ENCODE data around the gene POLR2F.

The POLR2F gene

DNA sequence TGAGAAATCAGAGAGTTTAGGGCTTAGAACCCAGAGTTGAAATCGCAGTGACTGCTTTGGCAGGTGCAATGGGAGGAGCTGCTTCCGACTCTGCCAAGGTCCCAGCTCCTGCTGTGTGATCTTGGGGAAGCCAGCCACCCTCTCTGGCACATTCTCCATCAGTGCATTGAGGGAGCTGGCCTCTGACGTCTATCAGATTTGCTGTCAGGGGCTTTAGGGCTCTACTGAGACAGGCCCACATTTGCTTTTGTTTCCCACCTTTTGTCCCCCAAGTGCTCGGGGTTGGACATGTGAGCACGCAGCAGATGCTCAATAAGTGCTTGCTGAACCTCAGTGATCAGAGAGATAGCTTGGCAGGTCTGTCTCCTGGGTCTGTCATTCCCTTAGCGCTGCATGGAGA lies 41.5 kb downstream of the POLR2F start:
- no peak overlapping the region for H3K27ac ChIP-seq

GRCh38 chr22:37995460-37995859 lies 42.0 kb downstream of the POLR2F start:
- no peaks in the 10 kb centered on the region for H3K27me3 ChIP-seq
- no peaks in the 10 kb centered on the region for H3K36me3 ChIP-seq
- no peak for DNase-seq
- no peak overlapping the region for H3K4me3 ChIP-seq
- TF ChIP-seq CTCF (IDR thresholded peaks at IDR 0.05), result no peak
- H3K9me3 ChIP-seq, result no peaks in the 10 kb centered on the region
- no peak overlapping the region for H3K27ac ChIP-seq
- intact Hi-C loops (cut with DNase I; ENCODE audit: low total_unique reads), result no loop called here
- H3K4me1 ChIP-seq, result peaks cover 0 to 22% (median 3%) of the 10 kb centered on the region in 4 donors

More for the DNA sequence above, 41.5 kb downstream of the POLR2F start:
- Histone ChIP-seq H3K4me3 (no peak overlapping the region), H3K4me1 (peaks cover 0 to 20% (median 1%) of the 10 kb centered on the region in 4 donors), H3K27me3 (no peaks in the 10 kb centered on the region), H3K36me3 (no peaks in the 10 kb centered on the region), H3K9me3 (no peaks in the 10 kb centered on the region)
- intact Hi-C loops (cut with DNase I; ENCODE audit: low total_unique reads), result no loop called here
- no peak for TF ChIP-seq CTCF (IDR thresholded peaks at IDR 0.05)
- no peak for DNase-seq

- Histone ChIP-seq H3K27me3 (no peaks in the 10 kb centered on the region), H3K4me1 (peaks cover 0 to 22% (median 3%) of the 10 kb centered on the region in 4 donors), H3K36me3 (no peaks in the 10 kb centered on the region), H3K9me3 (no peaks in the 10 kb centered on the region), H3K27ac (no peak overlapping the region), H3K4me3 (no peak overlapping the region)
- DNase-seq, result no peak
- intact Hi-C loops (cut with DNase I; ENCODE audit: low total_unique reads), result no loop called here
- no peak for TF ChIP-seq CTCF (IDR thresholded peaks at IDR 0.05)
These were observed 42.6 kb downstream of the POLR2F start for GRCh38 chr22:37996079-37996478.

GRCh38 chr22:37996515-37997246 lies 43.2 kb downstream of the POLR2F start:
- no peak for DNase-seq
- Histone ChIP-seq H3K27ac (no peak overlapping the region), H3K27me3 (no peaks in the 10 kb centered on the region), H3K36me3 (no peaks in the 10 kb centered on the region), H3K4me3 (no peak overlapping the region), H3K9me3 (no peaks in the 10 kb centered on the region), H3K4me1 (peaks cover 0 to 22% (median 3%) of the 10 kb centered on the region in 4 donors)
- no peak for TF ChIP-seq CTCF (IDR thresholded peaks at IDR 0.05)
- intact Hi-C loops (cut with DNase I; ENCODE audit: low total_unique reads), result no loop called here

DNA sequence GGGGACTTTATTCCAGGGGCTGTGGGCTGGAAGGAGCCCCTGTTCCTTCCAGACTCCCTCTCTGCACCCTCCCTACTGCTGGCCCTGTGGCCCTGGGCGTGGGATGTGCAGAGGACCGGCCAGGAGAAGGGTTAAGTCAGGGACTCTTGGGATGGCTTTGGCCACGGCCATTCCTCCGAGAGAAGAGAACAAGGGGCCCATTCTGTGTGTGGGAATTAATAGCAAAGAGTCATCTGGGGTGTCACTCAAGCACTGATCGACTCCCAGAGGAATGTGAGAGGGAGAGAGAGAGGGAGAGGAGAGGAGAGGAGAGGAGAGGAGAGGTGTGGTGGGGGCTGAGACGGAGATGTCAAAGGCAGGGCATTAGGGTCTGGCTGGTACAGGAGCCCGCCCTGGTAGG lies 45.0 kb downstream of the POLR2F start:
- Histone ChIP-seq H3K27ac (no peak overlapping the region), H3K27me3 (no peaks in the 10 kb centered on the region), H3K4me1 (peaks cover 0 to 22% (median 3%) of the 10 kb centered on the region in 4 donors), H3K9me3 (no peaks in the 10 kb centered on the region), H3K36me3 (no peaks in the 10 kb centered on the region), H3K4me3 (no peak overlapping the region)
- DNase-seq, result no peak
- intact Hi-C loops (cut with DNase I; ENCODE audit: low total_unique reads), result no loop called here
- no peak for TF ChIP-seq CTCF (IDR thresholded peaks at IDR 0.05)

All from tibial artery (tissue), 4 donors.